ENCODE measurements around the gene AUTS2.

Gene AUTS2

DNA sequence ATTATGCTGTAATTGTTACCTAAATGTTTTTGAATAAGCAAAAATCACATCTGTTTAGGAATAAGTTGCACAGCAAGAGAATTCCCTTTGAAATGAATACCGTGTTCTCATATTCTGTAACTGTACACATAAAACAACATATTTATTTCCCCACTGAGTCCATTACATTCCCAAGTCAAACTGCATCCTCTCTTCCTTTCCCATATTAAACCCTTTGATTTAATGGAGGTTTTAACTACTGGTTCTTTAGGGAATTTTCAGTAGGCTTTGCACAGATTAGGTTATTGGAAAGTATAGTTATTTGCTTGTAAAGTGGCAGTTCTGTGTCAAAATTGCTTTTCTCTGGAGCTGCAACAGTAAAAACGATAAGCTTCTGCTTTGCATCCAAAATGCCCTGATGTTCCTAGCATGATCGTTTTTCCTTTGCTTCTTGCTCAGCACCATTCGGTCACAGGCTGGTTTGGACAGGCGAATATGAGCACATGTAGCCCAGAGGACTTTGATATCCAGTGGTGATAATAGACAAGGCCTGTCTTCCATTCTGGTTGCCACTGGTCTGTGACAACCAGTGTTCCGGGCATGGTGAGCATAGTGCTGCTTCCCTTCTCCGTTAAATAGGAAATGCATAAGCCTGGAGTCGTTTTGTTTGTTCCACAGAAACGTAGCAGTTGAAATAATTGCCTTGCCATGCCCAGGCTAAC lies 696.1 kb downstream of the AUTS2 start:
- no peak for DNase-seq

DNA sequence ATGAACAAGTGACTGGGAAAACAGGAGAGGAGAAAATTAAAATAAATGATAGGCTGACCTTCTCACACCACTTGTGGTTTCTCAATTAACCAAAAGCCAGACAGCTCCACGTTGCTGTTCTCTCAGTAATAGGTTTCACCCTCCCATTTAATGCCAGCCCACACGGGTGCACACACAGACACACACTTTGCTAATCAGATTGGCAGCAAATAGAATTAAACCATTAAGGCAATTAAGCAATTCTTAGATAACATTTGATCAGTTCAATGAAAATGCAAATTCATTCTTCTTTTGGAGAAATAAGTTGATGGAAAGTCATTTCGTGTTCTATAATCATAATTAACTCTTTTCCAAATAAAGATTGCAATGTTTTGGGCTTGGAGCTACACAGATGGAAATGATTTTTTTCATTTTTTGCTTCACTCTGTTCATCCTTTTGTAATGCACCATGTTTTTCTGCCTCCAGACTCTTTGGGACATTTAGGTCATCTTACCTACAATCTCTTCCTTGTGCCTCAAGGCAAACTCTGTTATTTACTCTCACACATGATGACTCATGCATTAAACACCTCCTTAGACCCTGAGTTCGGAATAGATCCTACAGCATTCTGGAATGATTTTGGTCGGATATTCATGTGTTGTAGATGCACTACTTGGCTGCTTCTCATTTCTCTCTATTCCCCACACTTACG lies 700.7 kb downstream of the AUTS2 start:
- DNase-seq, result no peak

DNA sequence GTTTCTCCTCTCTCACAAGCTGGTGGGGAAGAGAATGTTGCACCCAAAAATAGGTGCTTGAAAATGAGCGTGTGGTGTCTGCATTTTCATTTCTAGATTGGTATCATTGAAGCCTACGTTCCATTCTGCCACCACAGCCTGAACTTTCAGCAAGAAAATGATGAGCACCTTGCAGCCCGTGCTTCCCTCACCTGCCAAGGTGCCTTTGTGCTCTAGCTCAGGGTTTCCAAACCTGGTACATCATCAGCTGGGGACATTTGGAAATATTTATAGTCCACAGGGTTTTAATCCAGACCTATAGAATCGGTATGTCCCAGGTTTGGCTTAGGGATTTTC lies 701.2 kb downstream of the AUTS2 start:
- no peak for DNase-seq

DNA sequence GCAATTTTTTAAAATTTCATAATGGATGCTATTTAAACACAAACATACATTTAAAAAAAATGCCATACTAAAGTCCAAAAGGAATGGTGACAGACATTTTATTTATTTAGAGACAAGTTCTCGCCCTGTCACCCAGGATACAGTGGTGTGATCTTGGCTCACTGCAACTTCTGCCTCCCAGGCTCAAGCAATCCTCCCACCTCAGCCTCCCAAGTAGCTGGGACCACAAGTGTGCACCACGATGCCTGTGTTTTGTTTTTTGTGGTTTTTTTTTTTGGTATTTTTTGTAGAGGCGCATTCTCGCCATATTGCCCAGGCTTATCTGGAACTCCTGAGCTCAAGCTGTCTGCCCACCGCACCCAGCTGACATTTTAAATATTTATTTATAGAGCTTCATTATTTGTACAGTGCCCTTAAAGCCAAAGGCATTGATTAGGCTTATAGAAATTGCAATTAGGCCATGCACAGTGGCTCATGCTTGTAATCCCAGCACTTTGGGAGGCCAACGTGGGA lies 703.5 kb downstream of the AUTS2 start:
- no peak for DNase-seq

DNA sequence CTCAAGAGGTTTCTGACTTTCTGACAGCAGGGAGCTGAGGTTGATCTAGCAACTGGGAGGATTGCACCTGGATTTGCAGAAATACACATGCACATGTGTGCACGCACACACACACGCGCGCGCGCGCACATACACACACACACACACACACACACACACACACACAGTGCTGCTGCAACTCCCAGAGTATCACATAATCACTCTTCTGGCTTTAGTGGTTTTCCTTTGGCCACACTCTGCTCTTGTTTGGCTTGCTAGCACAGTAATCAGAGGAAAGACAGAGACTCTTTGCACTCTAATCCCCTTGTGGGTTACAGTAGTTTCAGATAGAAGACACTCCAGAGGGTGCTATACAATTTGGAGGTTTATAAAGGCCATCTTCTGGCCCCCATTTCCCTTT lies 705.0 kb downstream of the AUTS2 start:
- no peak for DNase-seq

DNA sequence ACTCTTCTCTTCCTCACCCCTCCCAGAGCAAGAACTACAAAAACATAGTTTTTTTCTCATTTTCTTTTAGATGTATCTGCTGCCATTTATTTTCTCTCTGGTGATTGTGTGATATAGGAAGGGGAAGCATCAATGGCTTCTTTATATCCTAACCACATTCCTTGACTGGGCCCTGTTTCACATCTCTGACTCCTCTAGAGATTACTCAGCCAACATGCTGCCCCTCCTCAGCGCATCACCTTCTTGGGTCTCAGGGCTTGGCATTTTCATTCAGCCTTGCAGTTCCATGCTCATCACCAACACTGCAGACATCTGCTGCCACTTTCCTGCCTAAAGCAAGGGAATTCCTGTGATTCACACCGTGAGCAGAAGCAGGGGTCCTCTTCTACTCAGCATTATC lies 705.5 kb downstream of the AUTS2 start:
- no peak for DNase-seq

DNA sequence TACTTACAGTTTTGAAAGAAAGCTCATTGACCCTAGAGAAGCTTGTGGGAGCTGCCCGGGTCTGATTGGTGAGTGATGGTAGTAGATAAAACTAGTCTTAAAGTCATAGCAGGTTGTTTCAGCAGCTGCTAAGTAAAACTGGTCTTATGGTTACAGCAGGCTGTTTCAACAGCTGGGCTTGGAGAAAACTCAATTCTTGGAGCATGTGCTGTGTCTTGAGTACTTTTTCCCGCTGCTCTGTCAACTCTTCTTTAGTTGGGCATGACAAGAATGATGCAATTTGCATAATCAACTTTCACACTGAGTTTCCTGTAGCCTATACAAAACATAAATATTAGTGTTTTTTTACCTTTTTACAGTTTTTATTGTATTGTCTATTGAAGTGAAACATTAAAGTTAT lies 707.9 kb downstream of the AUTS2 start:
- no peak for DNase-seq

DNA sequence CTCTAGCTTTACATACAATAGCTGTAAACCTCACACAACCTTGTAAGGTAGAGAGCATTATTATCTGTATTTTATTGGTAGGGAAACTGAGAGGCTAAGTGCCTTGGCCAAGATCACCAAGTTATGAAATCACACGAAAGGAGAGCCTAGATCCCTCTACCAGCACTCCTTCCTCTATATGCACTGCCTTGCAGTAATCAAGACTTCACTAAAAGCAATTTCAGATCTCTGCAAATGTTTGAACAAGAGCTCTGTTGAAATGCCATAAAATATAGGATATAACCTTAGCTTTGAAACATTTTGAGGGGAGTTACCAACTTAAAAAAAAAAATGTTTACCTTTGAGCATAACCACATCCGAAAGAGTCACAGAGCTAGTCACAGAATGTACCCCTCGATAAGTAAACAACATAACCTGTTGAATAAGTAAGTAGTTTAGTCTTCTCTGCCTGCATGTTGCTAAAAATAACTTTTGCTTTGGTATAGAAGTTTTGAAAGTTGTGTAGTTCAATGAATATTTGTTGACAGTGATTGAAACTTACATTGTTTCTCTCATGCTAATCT lies 709.4 kb downstream of the AUTS2 start:
- DNase-seq, result no peak

DNA sequence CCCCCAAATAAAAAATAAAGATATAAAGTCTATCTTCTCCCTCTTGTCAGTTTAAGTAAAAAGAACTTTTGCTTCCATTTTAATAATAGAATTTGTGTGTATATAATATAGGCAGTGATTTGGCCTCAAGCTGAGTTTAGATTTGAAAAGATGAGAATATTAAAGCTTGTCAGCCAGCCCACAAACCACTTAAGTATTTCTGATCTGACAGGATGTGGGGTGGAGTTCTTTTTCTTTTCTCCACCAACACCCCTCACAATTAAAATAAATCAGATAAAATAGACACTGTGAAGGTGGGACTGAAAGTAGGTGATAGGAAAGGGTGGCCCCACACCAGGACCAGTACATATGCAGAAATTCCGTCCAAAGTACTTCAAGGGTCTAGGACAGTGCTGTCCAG lies 714.1 kb downstream of the AUTS2 start:
- DNase-seq, result no peak

DNA sequence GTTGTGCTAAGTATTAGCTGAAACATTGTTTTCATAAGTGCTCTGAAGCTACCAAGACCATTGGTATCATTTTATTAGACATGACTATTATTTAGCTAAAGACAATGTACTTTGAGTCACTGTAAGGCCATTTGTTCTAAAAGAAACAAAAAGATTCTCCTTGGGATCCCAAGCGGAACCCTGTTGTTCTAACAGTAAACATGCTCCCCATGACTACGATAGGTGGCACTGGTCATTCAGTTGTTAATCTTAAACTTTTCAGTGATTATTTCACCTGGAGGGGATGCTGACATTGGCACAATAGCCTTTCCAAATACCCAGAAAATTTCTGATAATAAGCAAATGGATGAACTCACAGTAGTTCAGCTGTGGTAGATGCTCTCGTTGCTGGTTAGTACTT lies 715.0 kb downstream of the AUTS2 start:
- DNase-seq, result no peak

DNA sequence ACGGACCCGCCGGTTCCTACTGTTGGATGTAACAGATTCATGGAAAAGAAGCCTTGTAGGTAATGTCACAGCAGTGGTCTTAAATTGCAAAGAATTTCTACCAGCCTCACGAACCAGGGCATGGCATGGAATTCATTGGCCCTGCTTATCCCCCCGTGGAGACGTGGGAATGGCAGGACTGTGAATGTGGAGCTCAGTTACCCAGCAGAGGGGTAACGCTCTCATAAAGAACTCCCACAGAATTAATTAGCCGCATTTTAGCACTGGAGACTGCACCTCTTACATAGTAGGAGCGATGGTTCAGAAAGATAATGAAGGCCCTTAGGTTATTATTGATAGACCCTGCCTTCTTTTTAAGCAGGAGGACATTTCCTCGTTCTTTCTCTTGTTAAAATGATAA lies 715.4 kb downstream of the AUTS2 start:
- no peak for DNase-seq

DNA sequence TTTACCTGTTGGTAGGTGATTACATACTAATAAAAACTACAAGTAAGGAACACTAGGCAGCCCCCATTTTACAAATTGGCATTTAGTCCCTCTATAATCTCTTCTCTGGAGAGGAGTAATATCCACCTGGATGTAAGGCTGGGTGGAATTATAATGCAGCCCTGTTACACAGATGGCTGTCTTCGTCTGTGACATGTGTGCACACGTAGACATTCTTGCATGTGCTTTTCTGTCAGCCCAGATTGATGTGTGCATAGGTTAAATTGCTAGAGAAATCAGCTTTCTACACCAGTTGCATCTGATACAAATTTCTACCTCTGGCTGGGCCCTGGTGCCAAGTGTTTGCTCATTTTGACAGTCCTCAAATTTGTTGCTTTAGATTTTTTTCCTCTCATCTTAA lies 715.9 kb downstream of the AUTS2 start:
- no peak for DNase-seq

DNA sequence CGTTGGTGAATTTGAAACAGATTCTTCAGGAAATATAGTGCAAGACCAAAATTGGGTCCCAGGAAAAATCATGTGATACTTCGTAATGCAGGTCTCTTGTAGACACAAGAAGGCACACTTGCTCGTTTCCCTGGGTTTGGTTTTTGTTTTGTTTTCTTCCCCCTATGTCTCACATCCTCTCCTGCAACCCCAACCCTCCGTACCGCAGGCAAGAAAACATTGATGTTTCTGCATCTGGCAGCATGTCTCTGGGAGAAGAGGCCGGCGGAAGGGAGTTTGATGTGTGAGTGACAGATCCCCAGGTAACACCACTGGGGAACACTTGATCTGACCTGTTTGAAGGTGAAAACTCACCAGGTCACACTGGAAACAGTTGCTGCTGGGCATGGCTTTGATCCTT lies 718.5 kb downstream of the AUTS2 start:
- DNase-seq, result no peak

DNA sequence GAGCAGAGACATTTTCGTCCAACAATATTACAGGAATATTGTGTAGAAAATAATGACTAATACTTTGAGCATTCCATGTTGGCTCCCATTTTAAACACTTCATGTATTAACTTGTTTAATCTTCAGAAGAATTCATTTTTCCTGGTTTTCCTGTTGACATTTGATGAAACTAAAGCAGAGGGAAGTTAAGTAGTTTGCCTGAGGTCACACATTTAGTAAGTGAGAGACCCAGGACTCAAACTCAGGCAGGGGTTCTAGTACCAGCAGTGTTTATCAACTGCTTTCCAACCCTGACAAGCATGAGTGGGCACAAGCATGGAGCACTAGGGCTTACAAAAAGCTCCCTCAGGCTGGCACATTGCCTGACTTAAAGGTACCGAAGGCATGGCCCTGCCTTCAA lies 719.1 kb downstream of the AUTS2 start:
- DNase-seq, result no peak

DNA sequence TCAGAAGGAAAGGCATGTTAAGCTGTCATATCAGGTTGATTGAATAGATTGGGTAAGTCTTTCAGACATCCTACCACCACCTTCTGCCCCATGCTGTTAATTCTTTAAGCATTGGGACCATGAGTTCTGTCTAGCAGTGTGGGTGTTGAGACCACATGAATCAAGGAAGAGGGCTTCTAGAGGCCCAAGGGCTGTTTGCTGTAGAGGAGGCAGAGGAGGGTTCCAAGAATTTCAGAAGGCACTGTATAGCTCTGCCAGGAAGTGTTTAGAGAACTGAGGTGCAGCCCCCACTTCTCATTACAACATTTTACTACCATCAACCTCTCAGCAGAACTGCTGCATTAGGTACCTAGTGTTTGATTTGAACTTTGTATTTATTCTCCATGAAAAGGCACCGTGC lies 720.2 kb downstream of the AUTS2 start:
- DNase-seq, result no peak

DNA sequence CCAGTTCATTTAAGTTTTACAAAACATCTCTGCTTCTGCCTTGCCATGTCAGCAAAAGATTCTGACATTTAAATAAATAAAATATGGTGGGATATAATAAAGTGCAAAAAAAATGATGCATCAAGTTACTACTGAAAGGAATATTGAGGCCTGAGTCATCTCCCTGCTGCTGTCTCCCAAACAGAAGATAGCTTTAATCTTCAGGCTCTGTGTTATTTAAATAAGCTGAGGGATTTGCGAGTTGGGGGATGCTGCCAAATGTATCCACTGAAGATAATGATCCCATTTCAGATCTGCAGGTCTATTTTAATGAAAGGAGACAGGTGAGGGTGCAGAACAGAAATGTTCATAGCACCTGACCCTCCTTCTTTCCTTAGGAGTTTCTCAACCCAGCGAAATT lies 720.8 kb downstream of the AUTS2 start:
- no peak for DNase-seq

DNA sequence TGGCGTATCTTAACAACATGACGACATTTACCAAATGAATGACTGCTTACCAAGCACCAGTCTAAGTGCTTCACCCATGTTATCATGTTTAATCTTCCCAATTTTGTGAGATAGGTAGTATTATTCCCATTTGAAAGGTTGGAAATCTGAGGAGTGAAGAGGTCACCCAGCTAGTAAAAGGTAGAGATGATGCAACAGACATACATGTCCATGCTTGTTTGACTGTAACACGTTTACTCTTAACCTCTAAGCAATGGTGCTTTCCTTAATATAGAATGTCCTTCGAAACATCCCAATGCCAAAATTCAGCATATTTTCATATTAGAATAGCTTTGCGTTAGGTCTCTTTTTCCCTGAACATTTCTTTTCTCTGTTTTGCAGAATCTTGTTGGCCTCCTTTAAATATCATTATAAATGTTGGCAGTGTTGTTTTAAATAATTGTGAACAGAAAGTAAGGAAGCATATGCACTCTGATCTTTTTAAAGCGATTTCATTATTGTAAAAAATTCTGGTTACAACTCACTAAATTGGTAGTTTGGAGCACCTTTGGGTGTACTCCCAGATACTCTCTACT lies 722.8 kb downstream of the AUTS2 start:
- no peak for DNase-seq

DNA sequence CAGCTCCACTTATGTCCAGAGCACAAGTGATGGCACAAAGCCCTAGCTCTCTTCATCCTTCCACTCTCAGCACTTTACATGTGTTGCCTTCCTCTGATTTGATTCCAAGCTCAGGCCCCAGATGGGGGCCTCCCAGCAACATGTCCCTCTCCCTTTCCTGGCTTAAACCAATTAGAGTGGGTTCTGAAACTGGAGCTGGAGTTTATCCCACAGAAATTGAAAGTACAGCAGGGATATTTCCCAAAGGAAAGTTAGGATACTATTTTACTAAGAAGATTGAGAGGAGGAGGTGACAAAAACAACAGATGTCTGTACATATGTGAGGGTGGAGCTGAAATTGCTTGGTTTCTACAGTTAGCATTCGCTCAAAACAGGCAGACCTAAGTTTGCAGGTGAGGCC lies 724.6 kb downstream of the AUTS2 start:
- DNase-seq, result no peak

DNA sequence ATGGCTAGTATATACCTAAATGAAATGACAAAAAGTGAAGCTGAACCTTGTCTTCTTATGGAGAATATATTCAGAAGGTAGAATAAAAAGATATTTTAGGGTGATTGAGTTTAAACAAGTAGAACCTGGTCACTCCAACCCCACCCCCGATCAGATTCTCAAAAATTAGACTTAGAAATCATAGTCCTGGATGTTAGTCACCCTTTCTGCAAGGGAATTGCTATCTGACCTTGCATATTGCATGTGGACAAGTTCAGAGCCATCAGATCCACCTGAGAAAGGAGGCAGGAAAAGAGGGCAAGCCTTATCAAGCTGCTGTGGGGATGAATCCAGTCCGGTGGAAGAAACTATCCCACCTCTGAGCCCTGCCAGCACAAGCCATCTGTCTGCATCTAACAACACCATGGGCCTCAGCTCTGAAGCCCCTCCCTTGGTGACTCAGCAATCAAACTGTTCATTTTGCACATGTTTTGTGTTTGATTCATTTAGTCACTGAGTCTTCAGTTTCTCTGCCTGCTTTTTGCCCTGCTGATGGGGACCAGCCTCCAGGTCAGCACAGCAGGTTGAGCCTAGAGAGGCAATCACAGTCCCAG lies 727.3 kb downstream of the AUTS2 start:
- DNase-seq, result no peak

DNA sequence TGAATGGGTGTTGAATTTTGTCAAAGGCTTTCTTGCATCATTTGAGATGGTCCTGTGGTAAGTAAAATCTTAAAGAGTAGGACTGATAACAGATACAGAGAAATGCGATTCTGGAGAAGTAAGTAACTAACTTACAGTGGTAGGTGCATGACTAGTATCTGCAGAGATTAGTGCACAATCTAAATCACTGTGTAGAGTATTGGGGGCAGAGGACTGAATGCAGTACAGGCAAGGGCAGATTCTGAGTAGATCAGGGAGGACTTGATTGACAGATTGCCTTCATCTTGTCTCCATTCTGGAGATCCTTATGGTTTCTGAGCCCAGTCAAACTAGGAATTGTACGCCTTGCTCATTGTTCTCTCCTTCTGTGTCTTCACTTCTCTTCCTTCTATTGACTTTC lies 736.0 kb downstream of the AUTS2 start:
- DNase-seq, result no peak

DNA sequence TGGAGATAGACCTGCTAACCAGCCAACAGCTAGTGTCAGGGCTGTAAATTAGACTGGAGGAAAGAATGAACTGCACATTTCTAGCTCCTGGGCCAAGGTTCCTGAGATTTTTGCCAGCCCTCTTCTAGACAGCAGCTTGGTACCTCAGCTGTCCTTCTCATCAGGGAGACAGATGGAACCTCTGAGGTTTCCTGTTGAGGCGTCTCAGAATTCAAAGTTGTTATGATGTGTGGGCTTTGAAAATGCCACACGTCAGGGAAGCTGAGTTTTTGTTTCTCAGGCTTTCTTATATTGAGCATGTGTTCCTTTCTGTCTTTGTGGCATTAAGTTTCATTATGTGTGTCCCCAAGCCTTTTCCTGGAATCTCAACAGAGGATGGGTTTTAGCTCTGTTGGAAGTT lies 736.6 kb downstream of the AUTS2 start:
- no peak for DNase-seq

DNA sequence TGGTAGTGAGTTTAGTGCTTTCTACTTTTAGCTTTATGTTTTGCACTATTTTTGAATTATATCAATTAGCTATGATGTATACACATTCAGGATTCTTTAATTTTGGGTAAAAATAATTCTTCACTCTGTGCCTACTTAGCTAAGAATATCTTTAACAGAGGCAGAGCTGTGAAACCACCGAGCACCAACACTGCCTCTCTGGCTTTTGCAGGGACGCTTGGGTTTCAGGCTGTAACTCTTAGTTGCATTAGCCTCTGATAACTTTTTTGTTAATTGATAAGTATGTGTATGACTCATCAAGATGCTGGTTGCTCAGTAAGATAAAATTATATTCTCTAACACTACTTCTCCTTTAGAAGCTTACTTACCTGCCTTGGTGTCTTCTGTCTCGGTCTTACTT lies 738.3 kb downstream of the AUTS2 start:
- no peak for DNase-seq

DNA sequence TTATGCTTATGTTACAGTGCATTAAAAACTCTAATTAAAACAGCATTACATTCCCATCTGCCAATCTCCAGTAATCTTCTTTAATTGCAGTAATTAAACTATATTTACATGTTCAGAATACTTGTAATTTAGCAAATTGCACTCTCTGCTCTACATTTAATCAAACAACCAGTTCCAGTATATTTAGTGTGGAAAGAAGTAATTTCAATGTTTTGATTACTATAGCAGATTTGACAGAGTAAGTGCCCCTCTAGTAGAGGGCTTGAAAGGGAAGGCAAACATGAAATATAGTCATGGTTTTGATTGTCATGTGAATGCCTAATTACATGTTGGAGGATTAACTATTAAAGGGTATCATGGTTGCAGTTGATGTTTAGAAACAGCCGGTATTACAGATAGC lies 739.7 kb downstream of the AUTS2 start:
- DNase-seq, result no peak

DNA sequence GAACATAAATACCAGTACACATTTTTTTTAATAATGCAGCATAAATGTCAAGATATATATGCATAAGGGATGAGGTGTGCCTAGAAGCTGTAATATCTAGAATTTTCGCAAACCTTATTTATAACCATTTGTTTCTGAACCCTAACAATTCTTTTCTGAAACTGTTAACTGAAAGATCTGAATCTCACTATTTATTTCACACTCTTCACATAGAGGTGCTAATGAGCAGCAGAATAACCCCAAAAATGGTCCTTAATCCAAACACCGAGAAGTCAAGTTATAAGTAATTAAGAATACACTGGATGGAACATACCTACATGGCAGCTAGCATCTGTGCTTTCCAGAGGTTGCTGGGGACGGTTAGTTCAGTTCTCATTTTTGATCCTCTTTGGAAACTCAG lies 742.0 kb downstream of the AUTS2 start:
- no peak for DNase-seq

All from effector CD4-positive, alpha-beta T cell (primary cell).